Activated effector memory CD4-positive, alpha-beta T cell treated with anti-CD3 and anti-CD28 coated beads, Interleukin-2, amount 50 U/mL, for 16 hours (primary cell): ENCODE measurements around the gene SEPTIN5.
"Not testable (repeated sequence)": the region's sequence is repeated elsewhere in the genome, so short reads cannot be mapped to it uniquely, and the experiment has no call there.

Source experiments
- DNase-seq: peaks from one replicate; pipeline ENCODE4 v3.0.0-alpha.2; 2020

SEPTIN5 gene

DNA sequence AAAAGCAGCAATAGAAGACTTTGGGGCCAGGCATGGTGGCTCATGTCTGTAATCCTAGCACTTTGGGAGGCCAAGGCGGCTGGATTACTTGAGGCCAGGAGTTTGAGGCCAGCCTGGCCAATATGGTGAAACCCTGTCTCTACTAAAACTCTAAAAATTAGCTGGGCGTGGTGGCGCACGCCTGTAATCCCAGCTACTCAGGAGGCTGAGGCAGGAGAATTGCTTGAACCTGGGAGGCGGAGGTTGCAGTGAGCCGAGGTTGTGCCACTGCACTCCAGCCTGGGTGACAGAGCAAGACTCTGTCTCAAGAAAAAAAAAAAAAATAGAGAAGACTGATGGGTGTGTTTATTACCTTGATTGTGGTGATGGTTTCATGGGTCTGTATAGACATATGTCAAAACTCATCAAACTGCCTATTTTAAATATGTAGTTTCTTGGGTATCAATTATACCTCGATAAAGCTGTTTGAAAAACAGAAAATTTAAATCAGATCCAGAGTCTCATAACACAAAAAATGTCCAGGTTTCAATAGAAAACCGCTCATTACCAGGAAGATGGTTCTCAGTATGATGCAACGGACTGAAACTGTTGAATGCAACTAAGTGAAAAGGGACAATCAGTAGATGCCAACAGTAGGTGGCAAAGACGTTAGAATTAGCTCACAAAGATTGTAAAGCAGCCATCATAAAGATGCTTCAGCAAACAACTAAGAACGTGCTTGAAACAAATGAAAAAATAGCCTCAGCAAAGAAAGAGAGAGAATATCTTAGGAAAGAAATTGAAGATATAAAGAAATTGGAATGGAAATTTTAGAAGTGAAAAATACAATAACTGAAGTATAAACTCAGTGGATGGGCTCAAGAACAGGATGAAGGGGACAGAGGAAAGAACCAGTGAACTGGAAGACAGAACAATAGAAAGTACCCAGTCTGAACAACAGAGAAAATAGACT is 33.1 kb upstream of the SEPTIN5 start:
- DNase-seq = no peak

DNA sequence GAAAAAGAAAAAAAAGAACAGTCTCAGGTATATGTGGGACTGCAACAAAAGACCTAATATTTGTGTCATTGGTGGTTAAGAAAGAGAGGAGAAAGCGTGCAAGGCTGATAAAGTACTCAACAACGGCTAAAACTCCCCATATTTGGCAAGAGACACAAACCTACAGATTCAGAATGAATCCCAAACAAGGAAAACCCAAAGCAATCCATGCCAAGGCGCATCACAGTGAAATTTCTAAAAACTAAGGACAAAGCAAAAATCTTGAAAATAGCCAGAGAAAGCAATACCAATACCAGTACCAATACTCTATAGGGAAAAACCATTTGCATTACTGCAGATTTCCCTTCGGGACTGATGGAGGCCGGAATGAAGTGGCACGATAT is 32.4 kb upstream of the SEPTIN5 start:
- DNase-seq = no peak

DNA sequence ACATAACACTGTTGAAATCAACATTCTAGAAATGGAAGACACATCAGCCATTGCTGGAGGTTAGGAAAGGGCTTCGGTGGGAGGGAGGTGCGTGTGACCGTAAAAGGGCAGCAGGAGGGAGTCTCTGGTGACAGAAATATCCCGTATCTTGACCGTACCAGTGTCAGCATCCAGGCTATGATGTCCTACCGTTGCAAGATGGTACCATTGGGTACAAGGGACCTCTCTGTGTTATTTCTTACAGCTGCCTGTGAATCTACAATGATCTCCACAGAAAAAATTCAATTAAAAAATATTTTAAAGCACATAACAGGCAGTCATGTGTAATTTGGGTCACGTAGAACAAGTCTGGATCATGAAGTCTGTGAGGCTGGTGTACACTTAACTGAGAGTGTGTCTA is 27.4 kb upstream of the SEPTIN5 start:
- no peak for DNase-seq

DNA sequence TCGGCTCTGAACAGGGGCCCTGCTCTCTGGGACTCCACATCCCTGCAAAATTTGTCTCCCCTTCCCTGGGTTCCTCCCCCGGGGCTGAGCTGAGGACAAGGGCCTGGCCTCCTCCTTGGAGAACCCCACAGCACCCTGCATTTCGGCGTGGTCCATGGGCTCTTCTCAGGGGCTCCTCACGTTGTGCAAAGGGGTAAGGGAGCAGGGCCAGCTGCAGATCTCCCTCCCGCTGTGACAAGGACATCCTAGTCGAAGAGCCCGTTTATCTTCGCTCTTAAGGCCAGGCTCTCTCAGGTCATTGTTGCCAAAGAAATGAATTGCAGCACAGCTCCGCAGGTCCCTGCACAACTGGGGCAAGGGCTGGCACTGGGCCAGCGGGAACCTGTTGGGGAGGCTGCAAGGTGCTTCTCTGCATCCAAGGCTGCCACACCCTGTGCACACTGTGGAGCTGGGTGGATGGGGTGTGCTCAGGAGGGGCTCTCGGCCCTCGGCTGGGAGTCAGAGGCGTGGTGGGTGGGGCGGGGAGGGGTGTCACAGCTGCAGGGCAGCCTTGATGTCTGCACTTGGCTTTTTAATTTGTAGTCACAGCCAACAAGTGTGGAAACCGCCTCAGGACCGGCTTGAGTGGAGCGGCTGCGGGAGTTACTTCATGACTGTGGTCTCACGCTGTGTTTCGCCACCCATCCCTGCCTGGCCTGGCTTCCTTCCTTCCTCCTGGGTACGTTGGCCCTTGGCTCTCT is 26.6 kb upstream of the SEPTIN5 start:
- DNase-seq = peak; percentile 46

DNA sequence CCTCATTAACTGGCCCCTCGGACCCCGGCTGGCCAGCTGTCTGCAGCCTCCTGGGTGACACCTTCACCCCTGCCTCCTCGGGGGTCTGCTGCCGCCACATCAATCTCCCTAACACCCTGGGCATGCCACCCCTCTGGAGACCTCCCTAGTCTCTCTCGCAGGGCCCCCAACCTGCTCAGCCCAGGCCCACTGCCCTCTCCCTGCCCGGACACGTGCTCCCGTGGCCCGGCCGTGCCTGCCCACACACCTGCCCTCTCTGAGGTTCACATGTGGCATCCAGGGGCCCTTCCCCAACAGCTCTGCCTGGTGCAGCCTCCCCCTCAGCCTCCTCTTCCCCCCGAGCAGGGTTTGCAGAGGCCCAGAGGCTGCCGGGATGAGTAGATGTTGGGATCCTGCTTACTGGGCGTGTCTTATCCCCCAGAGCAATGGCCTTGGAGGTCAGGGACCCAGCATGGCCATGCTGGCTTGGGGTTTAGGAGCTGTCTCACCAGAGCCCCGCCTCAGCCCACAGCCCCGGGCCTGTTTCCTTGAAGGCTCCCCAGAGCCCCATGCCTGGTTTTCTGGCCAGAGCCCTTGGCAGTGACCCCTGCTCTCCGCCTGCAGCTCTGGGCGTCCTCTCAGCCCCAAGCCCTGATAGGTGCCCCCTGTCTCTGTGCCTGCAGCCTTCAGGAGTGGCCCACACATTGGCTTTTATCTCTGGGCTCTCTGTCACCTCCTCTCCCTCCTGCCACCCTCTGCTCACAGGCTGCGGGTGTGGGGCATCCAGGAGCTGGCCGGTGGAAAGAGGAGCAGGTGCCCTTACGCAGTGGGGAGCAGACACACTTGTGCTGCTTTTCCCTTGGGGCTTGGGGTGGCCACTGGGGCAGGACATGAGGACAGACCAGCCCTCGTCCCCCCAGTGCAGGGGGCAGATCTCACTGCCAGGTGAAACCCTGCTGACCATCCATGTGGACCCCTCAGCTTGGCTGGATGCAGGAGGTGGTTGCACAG is 25.7 kb upstream of the SEPTIN5 start:
- DNase-seq = peak; percentile 41

DNA sequence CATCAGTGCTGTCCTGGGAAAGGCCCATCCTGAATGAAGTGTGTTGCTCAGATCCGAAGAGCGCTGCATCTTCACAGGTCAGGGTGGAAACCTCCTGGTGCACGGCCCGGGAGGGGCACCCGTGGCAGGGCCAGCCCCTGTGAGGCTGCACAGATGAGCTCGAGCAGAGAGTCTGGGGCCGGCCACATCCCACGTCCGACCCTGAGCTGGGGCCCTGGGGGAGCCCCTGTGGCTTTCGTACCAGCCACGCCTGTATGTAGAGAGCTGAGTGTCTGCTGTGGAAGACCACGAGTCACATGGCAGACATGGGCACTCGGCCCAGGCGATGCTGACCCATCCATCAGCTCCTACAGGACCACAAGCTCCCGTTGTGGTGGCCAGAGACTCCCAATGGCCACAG is 24.9 kb upstream of the SEPTIN5 start:
- peak; percentile 45 for DNase-seq

DNA sequence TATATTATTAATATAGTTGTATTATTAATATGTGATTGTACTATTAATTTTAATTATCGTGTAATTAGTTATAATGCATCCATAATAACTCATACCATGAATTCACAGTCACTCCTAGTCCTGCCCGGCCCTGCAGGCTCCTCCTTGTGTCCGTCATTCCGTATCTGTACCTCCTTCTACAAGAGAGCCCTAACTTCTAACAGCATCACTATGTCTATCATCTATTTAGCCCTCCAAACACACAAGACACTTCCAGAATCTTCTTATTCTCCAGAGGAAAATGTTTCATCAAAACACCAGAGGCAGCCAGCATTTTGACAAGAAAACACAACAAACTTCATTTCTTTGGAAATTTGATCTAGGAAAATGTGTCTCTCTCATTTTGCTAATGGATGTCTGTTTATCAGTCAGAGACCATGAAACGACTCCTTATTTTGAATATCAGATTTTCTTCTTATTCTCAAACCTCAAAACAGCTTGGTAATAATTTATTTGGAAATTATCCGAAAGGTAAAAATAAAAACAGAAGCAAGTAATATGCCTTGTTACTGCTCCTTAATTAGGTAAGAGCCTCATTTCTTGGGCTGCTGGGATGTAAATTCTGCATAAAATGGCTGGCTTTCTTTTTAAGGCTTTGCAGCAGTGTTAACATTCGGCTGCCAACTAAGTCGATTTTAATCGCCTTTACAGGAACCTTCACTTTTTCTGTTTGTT is 23.1 kb upstream of the SEPTIN5 start:
- DNase-seq = no peak

DNA sequence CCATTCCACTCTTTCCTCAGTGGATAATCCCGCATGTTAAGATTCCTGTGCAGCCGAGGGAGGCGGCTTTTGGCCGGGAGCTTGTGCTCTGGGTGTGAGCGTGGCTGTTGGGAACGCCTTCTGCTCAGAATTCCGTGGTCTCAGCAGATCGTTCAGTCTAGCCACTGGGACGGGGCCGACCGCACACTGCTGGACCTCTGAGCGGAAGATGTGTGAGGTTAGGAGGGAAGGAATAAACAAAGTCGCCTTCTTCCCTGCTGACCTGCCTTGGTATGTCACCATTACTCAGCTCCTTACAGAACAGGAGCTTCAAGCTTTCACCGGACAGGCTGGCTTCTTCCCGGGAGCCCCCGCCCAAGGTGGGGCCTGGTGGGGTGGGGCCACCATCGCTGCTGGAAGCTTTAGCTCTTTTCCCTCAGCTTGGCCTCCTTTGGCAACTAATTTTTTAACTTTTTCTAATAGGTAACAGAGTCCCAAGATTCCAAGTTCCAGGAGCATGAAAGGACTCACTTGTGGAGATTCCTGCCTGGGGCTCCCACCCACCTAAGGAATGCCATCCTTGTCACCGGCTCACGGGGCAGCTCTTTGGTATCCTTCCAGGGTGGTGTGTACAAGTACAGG is 22.5 kb upstream of the SEPTIN5 start:
- peak; percentile 31 for DNase-seq

DNA sequence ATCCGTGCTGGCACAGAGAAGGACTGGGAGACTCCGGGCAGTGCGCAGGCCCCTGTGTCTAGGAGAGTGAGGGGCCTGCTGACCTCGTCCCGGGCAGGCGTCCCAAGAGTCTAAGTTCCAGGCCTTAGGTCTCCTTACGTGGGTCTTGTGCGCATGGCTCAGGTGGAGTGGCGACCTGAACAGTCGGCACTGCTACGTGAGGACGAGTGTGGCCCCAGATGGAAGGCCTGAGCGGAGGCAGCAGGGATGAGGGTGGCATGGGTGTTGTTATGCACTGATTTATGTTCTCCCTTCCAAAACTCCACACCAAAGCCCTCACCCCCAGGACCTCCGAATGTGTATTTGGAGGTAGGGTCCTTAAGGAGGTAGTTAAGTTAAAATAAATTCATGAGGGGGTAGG is 20.7 kb upstream of the SEPTIN5 start:
- no peak for DNase-seq

DNA sequence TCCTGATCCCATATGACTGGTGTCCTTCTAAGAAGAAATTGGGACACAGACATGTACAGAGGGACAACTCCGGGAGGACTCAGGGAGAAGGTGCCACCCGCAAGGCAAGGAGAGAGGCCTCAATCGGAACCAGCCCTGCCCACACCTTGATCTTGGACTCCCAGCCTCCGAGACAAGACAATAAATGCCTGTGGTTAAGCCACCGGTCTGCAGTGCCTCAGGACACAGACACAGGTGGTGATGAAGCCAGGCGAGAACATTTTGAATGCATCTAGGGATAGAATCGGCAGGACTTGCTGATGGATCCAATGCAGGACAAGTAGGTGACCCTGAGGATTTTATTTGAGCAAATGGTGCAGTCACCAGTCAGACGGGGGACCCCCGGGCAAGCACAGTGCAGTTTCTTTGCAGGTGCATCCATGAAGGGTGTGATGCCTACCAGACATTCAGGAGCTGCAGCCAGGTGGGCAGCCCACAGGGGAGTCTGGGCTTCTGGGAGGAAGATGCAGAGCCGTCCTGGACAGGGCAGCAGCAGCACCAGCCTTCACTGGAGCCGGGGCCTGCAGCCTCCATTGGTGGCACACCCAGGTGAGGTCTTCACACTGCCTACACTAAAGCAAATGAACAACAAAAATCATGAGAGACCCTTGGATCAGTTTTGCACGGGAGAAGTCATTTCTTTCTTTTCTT is 20.2 kb upstream of the SEPTIN5 start:
- DNase-seq = no peak

DNA sequence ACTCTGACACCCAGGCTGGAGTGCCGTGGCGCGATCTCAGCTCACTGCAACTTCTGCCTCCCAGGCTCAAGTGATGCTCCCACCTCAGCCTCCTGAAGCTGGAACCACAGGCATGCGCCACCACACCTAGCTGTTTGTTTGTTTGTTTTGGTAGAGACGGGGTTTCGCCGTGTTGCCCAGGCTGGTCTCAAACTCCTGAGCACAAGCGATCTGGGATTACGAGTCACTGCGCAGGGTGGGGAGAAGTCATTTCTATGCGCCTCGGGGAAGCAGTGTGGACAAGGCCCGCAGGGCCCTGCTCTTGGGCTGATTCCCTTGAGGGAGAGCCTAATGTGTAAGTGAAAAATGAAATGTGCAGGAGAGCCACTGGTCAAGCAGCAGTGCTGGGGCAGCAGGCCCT is 19.6 kb upstream of the SEPTIN5 start:
- no peak for DNase-seq

DNA sequence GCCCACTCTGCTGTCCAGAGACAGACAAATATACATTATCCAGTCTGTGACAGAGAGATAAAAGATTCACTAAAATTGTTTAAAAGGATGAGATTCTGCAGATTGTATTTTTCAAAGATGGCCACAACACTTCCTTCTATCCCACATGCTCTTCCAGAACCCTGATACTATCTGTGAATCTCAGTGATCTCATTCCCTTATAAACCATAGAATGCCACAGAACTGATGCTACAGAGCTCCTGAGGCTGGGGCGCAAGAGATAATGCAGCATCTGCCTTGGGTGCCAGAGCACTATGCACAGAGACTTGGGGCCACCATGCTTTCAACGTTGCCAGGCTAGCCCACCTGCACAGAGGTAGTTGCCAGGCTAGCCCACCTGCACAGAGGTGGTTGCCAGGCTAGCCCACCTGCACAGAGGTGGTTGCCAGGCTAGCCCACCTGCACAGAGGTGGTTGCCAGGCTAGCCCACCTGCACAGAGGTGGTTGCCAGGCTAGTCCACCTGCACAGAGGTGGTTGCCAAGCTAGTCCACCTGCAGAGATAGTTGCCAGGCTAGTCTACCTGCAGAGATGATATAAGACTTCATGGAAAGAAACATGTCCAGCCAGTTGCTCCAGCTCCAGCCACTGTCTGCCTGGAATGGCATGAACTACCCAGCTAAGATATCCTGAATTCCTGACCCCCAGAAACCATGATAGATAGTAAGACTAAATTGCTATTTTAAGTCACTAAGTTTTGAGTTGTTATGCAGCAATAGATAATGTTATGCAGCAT is 17.6 kb upstream of the SEPTIN5 start:
- no peak for DNase-seq

DNA sequence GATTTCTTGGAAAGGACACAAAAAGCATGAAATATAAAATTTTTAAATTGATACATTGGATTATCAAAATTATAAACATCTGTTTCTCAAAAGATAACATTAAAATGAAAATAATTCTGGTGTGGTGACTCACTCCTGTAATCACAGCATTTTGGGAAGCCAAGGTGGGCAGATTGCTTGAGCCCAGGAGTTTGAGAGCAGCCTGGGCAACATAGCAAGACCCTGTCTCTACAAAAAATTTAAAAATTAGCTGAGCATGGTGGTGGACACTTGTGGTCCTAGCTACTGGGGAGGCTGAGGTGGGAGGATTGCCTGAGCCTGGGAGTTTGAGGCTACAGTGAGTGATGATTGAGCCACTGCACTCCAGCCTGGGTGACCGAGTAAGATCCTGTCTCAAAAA is 16.4 kb upstream of the SEPTIN5 start:
- not testable (repeated sequence) for DNase-seq

DNA sequence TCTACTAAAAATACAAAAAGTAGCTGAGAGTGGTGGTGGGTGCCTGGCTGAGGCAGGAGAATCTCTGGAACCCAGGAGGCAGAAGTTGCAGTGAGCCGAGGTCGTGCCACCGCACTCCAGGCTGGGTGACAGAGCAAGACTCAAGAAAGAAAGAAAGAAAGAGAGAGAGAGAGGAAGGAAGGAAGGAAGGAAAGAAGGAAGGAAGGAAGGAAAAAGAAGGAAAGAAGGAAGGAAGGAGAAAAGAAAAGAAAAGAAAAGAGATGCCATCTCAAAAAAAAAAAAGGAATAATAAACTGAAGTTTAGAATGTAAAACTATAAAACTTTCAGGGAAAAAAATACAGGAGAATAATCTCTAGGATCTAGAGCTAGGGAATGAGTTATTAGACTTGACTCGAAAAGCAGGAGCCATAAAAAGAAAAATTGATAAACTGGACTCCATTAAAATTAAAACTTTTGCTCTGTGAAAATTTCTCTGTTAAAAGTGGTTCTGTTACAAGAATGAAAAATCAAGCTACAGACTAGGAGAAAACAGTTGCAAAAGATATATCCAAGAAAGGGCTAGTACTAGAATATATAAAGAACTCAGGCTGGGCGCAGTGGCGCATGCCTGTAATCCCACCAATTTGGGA is 13.4 kb upstream of the SEPTIN5 start:
- peak; percentile 36 for DNase-seq

DNA sequence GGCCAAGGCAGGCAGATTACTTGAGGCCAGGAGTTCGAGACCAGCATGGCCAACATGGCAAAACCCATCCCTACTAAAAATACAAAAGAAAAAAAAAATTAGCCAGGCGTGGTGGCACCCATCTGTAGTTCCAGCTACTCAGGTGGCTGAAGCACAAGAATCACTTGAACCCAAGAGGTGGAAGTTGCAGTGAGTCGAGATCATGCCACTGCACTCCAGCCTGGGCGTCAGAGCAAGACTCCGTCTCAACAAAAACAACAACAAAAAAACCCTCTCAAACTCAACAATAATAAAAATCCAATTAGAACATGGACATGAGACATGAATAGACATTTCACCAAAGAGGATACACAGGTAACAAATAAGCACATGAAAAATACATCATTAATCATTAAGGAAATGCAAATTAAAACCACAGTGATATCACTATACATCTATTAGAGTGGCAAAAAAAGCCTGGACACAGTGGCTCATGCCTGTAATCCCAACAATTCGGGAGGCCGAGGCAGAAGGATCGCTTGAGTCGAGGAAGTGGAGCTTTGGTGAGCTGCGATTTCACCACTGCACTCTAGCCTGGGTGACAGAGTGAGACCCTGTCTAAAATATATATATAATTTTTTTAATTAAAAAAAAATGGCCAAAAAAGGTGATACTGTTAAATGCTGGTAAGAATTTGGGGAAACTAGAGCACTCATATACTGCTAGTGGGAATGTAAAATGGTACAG is 12.7 kb upstream of the SEPTIN5 start:
- DNase-seq = peak; percentile 46

DNA sequence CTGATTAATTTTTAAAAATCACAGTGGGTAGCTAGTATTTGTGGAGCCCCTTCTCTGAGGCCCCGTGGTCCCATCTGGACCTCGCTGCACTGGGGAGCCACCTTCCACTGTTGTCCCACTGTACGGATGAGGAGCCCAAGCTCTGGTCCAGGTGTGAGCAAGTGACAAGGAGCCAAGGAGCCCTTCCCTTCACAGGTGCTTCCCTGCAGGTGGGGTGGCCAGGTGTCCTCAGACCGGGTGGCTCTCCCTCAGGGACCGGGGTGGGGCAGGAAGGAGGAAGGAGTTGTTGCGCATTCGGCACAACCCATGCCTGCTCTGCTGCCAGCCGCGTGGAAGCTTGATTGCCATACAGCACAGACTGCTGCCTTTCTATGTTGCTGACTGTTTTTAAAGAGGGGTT is 10.4 kb upstream of the SEPTIN5 start:
- DNase-seq = peak; percentile 53

DNA sequence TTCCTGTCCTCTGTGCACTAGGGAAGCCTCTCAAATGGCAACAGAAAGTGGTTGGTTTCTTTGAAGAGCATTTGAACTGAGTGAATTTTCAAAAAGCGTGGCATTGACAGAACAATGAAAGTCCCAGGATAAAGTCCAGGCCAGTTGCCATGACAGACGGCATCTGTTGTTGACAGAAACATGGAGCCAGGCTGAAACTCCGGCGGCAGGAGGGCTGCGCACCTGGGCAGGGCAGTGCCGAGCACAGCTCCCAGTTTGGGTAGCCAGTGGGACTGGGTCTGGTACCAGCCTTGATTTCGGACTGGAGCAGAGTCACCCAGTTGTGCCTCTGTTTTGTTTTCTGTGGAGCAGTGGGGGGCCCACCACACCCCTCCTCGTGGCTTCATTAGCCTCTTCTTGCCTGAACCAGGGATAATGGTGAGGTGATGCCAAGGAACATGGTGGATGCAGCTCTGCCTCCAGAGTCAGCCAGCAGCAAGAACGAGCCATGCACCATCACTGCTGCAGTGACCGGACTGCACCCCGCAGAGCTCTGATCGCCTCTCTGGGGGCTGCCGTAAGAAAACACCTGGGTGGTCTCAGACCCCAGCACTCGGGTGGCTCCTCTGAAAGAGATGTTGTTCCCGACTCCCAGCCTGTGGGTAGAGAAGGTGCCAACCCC is 9.8 kb upstream of the SEPTIN5 start:
- DNase-seq = peak; percentile 44

DNA sequence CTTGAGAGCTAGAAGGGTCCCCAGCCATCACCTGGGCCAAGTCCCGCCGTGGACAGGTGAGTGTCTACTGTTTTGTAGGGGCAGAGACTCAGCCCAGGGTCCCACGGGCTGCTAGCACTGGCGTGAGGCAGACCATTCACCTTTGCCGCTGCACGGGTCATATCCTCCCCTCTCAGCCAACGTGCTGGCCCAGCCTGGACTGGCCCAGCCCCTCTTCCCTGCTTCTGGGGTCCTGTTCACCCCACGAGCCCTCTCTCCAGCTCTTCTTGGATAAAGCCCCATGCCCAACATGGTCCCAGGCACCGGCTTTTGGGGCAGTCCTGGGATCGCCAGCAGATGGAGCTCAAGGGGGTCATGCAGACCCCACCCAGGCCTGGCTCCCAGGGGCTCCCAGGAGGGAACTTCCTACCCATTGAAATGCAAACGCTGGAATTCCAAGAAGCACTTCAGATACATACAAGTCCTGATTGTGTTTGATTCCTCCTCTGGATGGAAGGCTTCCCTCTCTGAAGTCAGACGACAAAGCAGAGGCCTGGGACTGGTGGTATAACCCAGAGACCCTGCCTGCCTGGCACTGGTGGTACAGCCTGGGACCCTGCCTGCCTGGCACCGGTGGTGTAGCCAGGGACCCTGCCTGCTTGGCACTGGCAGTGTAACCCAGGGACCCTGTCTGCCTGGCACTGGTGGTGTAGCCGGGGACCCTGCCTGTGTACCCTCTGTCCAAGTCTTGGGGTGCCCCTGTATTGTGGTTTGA is 8.9 kb upstream of the SEPTIN5 start:
- DNase-seq = peak; percentile 48
